Astrocyte of the spinal cord (primary cell): ENCODE data around the gene NPAS3.

Experiments
- DNase-seq: peaks from one replicate; pipeline ENCODE4 v3.0.0; 2011; ENCODE audit warnings: low read depth, low spot score
- H3K4me3 ChIP-seq: 2 replicates; pipeline ENCODE4 v1.5.1; 2011; ENCODE audit warnings: low read depth, mild to moderate bottlenecking, low read length, moderate library complexity
- in situ Hi-C: cut with HindIII; loops from 2 replicates; pipeline ENCODE4 v1.10.0; 2017; ENCODE audit warnings: low sequenced_read_pairs
- TF ChIP-seq, protein P1 (sequence below): IDR thresholded peaks from 2 replicates; pipeline ENCODE4 v1.5.1; 2012; ENCODE audit warnings: low read depth, mild to moderate bottlenecking, low read length, inconsistent platforms

NPAS3 gene

GRCh38 chr14:33792009-33792719 lies 853.5 kb downstream of the NPAS3 start:
- H3K4me3 ChIP-seq, result no peak overlapping the region
- no peak for DNase-seq
- TF ChIP-seq, protein P1, sequence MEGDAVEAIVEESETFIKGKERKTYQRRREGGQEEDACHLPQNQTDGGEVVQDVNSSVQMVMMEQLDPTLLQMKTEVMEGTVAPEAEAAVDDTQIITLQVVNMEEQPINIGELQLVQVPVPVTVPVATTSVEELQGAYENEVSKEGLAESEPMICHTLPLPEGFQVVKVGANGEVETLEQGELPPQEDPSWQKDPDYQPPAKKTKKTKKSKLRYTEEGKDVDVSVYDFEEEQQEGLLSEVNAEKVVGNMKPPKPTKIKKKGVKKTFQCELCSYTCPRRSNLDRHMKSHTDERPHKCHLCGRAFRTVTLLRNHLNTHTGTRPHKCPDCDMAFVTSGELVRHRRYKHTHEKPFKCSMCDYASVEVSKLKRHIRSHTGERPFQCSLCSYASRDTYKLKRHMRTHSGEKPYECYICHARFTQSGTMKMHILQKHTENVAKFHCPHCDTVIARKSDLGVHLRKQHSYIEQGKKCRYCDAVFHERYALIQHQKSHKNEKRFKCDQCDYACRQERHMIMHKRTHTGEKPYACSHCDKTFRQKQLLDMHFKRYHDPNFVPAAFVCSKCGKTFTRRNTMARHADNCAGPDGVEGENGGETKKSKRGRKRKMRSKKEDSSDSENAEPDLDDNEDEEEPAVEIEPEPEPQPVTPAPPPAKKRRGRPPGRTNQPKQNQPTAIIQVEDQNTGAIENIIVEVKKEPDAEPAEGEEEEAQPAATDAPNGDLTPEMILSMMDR, result no peak
- in situ Hi-C loops, result no loop called here

- DNase-seq, result peak; percentile 84
- TF ChIP-seq, protein P1, result peak; percentile 92
- in situ Hi-C loops, result no loop called here
- H3K4me3 ChIP-seq, result no peak overlapping the region
Observed at GRCh38 chr14:33792720-33793368, 854.2 kb downstream of the NPAS3 start.

DNA sequence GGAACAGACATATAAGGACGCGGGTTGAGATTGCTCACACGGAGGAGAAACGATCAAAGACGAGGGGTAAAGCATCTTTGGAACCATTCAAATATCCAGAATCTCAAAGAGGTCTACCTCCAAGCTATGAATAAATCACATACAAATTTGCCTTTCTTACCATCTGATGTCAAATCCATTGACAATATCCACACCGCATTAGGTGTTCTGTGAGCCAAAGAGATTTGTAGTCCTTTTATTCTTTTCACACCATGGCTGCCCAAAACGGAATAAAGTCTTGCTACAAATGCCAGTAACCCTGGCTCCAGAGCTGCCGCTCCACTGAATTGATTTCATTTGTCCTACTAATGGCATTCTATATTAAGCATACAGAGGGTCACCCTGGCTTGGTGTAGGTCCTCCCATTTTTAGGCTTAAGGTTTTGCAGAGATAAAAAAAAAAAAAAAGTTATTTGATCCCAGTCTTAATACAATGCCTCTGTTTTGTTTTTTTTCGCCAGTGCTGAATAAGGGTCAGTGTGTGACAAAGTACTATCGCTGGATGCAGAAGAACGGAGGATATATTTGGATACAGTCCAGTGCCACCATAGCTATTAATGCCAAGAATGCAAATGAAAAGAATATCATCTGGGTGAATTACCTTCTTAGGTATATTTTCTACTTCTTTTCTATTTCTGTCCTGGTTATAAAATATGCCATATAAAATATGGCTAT lies 854.9 kb downstream of the NPAS3 start:
- TF ChIP-seq, protein P1, result no peak
- in situ Hi-C loops, result no loop called here
- DNase-seq, result no peak
- H3K4me3 ChIP-seq, result no peak overlapping the region

DNA sequence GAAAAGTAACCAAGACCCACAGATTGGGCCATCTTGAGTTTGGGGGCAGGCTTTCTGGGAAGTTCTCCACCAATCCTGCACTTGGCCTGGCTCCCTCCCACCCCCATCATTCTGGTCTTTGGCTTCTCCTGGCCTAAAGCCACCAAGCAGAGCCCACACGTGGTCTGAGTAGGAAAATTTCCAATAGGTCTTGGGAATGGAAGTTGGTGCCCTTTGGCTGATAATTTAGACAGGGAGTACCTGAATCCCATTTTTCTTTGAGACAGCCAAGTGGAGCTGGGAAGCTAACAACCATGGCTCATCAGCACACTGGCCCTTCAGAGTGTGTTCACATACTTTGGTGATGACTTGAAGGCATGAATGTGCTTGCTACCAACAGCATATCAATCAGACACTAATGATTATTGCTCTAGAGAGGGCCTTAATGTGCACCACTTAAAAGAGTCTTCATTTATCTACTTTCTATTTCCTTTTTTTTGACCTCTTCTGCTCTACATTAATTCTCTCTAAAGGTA lies 856.2 kb downstream of the NPAS3 start:
- TF ChIP-seq, protein P1, result no peak
- in situ Hi-C loops, result no loop called here
- peak; percentile 60 for DNase-seq
- H3K4me3 ChIP-seq, result no peak overlapping the region

- DNase-seq, result peak; percentile 71
- in situ Hi-C loops, result no loop called here
- TF ChIP-seq, protein P1, result no peak
- no peak overlapping the region for H3K4me3 ChIP-seq
Observed at GRCh38 chr14:33796356-33796755, 857.7 kb downstream of the NPAS3 start.

- no peak for DNase-seq
- H3K4me3 ChIP-seq, result no peak overlapping the region
- TF ChIP-seq, protein P1, result no peak
- in situ Hi-C loops, result no loop called here
Observed at GRCh38 chr14:33799705-33800570, 861.3 kb downstream of the NPAS3 start.
